Keratinocyte (primary cell): ENCODE data around the gene FTO. TPM values are rescaled to one million over a fixed set of nuclear protein-coding genes. Genes with fewer than 3 reads are reported as not detected.

Experiments
- DNase-seq: peaks from one replicate; pipeline ENCODE4 v3.0.0-alpha.2; 2011; ENCODE audit warnings: low read depth, missing footprints, low spot score
- FAIRE-seq: peaks from 2 replicates; lab custom pipeline; 2011; peaks lifted over from hg19 to GRCh38; lab: Jason Lieb, UNC
- H2AFZ ChIP-seq: 2 replicates; pipeline ENCODE4 v1.6.0; 2012; ENCODE audit warnings: low read length, control low read depth, inconsistent platforms; ENCODE audit not compliant: control insufficient read depth
- H3K27ac ChIP-seq: 2 replicates; pipeline ENCODE4 v1.5.1; 2011; ENCODE audit warnings: low read length; ENCODE audit not compliant: control insufficient read depth, insufficient read depth
- H3K27me3 ChIP-seq: 3 replicates; pipeline ENCODE4 v1.6.0; 2011; ENCODE audit warnings: low read length; ENCODE audit not compliant: control insufficient read depth, insufficient read depth; ENCODE audit errors: extremely low read depth
- H3K36me3 ChIP-seq, 2 experiments: 2 replicates in 1 of 2; 3 replicates in 1 of 2; pipeline ENCODE4 v1.5.1; 2011; ENCODE audit warnings: low read length in 2 of 2, mild to moderate bottlenecking in 1 of 2; ENCODE audit not compliant: control insufficient read depth in 2 of 2, insufficient read depth in 2 of 2; ENCODE audit errors: extremely low read depth in 1 of 2
- H3K4me1 ChIP-seq: 3 replicates; pipeline ENCODE4 v1.5.1; 2011; ENCODE audit warnings: low read length; ENCODE audit not compliant: control insufficient read depth, insufficient read depth; ENCODE audit errors: extremely low read depth
- H3K4me2 ChIP-seq: 3 replicates; pipeline ENCODE4 v1.6.0; 2011; ENCODE audit warnings: low read depth, low read length; ENCODE audit not compliant: control insufficient read depth, insufficient read depth; ENCODE audit errors: extremely low read depth
- H3K4me3 ChIP-seq, 3 experiments: fragments of 200-600 bp in 1 of 3; sonication (generic) in 1 of 3; 2 replicates in 2 of 3; 3 replicates in 1 of 3; pipeline ENCODE4 v1.5.1; 2011 to 2016; ENCODE audit warnings: low read length in 3 of 3, mild to moderate bottlenecking in 3 of 3, control low read depth in 2 of 3, inconsistent platforms in 1 of 3, low read depth in 1 of 3, mixed read lengths in 1 of 3, mixed run types in 1 of 3, moderate library complexity in 1 of 3; ENCODE audit not compliant: control insufficient read depth in 2 of 3, insufficient read depth in 2 of 3; ENCODE audit errors: extremely low read depth in 1 of 3
- H3K79me2 ChIP-seq: 2 replicates; pipeline ENCODE4 v1.6.0; 2012; ENCODE audit warnings: low read length; ENCODE audit not compliant: control insufficient read depth, insufficient read depth
- H3K9ac ChIP-seq: 3 replicates; pipeline ENCODE4 v1.6.0; 2011; ENCODE audit warnings: low read length; ENCODE audit not compliant: control insufficient read depth, insufficient read depth; ENCODE audit errors: extremely low read depth
- H3K9me1 ChIP-seq: 3 replicates; pipeline ENCODE4 v1.6.0; 2011; ENCODE audit warnings: low read length; ENCODE audit not compliant: control insufficient read depth, insufficient read depth; ENCODE audit errors: extremely low read depth
- H3K9me3 ChIP-seq: 2 replicates; pipeline ENCODE4 v1.5.1; 2012; ENCODE audit warnings: low read depth, low read length; ENCODE audit not compliant: control insufficient read depth
- H4K20me1 ChIP-seq: 3 replicates; pipeline ENCODE4 v1.6.0; 2011; ENCODE audit warnings: low read length; ENCODE audit not compliant: control insufficient read depth, insufficient read depth; ENCODE audit errors: extremely low read depth
- CTCF ChIP-seq, 3 experiments: IDR thresholded peaks in 1 of 3; conservative IDR thresholded peaks in 1 of 3; optimal IDR thresholded peaks in 1 of 3; 2 replicates in 2 of 3; 3 replicates in 1 of 3; pipeline versions ENCODE3 to v1.5.1; 2011; ENCODE audit warnings: low read length in 3 of 3, mild to moderate bottlenecking in 3 of 3, moderate library complexity in 2 of 3, control low read depth in 1 of 3, inconsistent platforms in 1 of 3; ENCODE audit not compliant: insufficient read depth in 2 of 3; ENCODE audit errors: extremely low read depth in 1 of 3
- EZH2 ChIP-seq: IDR thresholded peaks from one replicate; pipeline ENCODE4 v1.6.1; 2012; ENCODE audit warnings: inconsistent platforms, mild to moderate bottlenecking, low read length, moderate library complexity
- dilution Hi-C: fragments of 300-500 bp; cut with MboI; formaldehyde crosslinking; loops from one replicate; pipeline ENCODE4 v1.7.0; 2020; ENCODE audit warnings: low sequenced_read_pairs; ENCODE audit not compliant: extremely low pct_ligation_motif_present
- polyA plus RNA-seq, 5 experiments: library from polyadenylated mRNA; depleted of rRNA in 3 of 5; stranded (reverse) in 3 of 5; stranded (forward) in 1 of 5; unstranded in 1 of 5; fragments of >200 nt; gene quantifications; 1 replicate in 1 of 5; 2 replicates in 3 of 5; 3 replicates in 1 of 5; pipeline versions ENCODE4 v1.2.1 to v1.2.3, GENCODE V29; 2011 to 2012; ENCODE audit warnings: missing spikeins in 2 of 5, low read depth in 1 of 5, low replicate concordance in 1 of 5

Gene FTO
- polyA plus RNA-seq, 1 donor (not counting 4 experiments of a cell fraction or from before 2014, with no cell fraction given): 56.4 TPM

- FAIRE-seq: peak; percentile 39
- TF ChIP-seq EZH2 (no peak), CTCF (optimal IDR thresholded peaks at IDR 0.05 in 1 of 3, IDR thresholded peaks at IDR 0.05 in 1 of 3, conservative IDR thresholded peaks at IDR 0.05 in 1 of 3; ENCODE audit: extremely low read depth in 1 of 3, insufficient read depth in 2 of 3, low read length in 3 of 3) (no peak)
- dilution Hi-C loops: no loop called here
- Histone ChIP-seq H4K20me1 (no peaks in the 10 kb centered on the region), H3K9me1 (no peaks in the 10 kb centered on the region), H3K27ac (no peak overlapping the region), H3K9me3 (no peaks in the 10 kb centered on the region), H3K4me2 (no peak overlapping the region), H2AFZ (no peak overlapping the region), H3K4me1 (no peaks in the 10 kb centered on the region), H3K9ac (no peak overlapping the region), H3K27me3 (no peaks in the 10 kb centered on the region), H3K79me2 (no peaks in the 10 kb centered on the region), H3K36me3 (peaks cover 0 to 2% of the 10 kb centered on the region in 2 experiments), H3K4me3 (no peak overlapping the region)
- no peak for DNase-seq
Observed at GRCh38 chr16:53905028-53905427, 201.1 kb downstream of the FTO start.

- H4K20me1 ChIP-seq: no peaks in the 10 kb centered on the region
- H3K9me3 ChIP-seq: no peaks in the 10 kb centered on the region
- no peaks in the 10 kb centered on the region for H3K79me2 ChIP-seq
- H3K27me3 ChIP-seq: no peaks in the 10 kb centered on the region
- no peak overlapping the region for H3K9ac ChIP-seq
- DNase-seq (no peak), FAIRE-seq (no peak)
- H3K27ac ChIP-seq: no peak overlapping the region
- H3K36me3 ChIP-seq: no peaks in the 10 kb centered on the region
- no peaks in the 10 kb centered on the region for H3K9me1 ChIP-seq
- no peak for TF ChIP-seq CTCF (optimal IDR thresholded peaks at IDR 0.05 in 1 of 3, IDR thresholded peaks at IDR 0.05 in 1 of 3, conservative IDR thresholded peaks at IDR 0.05 in 1 of 3; ENCODE audit: extremely low read depth in 1 of 3, insufficient read depth in 2 of 3, low read length in 3 of 3)
- no peak for TF ChIP-seq EZH2
- dilution Hi-C loops: no loop called here
- H2AFZ ChIP-seq: no peak overlapping the region
- H3K4me2 ChIP-seq: no peak overlapping the region
- H3K4me1 ChIP-seq: peaks cover 17% of the 10 kb centered on the region
- no peak overlapping the region for H3K4me3 ChIP-seq
Observed at GRCh38 chr16:53908731-53909130, 204.8 kb downstream of the FTO start.
